ENCODE data around the gene GUCA2A.

DNA sequence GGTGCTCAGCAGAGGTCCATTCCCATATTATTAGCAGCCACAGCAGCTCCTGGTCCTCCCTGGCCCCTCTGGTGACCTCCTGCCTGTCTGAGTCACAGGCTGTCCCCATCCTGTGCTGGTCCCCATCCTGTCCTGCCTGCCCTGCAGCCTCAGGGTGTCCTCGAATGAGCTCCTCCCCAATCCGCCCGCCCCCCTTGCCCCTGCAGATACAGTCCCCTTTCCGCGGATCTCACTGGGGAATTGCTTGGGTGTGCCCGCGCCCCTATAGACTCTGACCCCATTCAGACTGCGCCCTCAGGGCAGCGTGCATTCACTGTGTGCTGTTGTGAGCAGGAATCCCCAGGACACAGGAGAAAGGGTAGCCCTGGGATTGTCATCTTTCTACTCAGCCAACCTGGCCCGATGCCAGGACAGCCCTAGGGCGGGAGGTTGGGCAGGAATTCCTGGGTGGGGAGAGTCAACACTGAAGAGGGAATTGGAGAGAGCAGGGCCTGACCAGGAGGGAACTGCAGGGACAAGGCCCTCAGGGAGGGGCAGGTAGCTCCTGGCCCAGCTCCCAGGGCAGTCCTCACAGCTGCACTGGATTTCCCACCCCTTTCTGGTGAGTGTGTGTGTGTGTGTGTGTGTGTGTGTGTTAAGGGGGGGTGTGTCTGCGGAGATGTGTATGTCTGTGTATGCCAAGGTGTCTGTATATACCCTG lies 1.1 kb upstream of the GUCA2A start:
- TF ChIP-seq ZBTB7A (CRISPR knock-in tag; IDR thresholded peaks at IDR 0.05) (no peak), ADNP (CRISPR knock-in tag; IDR thresholded peaks at IDR 0.05) (no peak), SMAD3 (CRISPR knock-in tag; IDR thresholded peaks at IDR 0.05) (no peak), EP300 (IDR thresholded peaks at IDR 0.05; ENCODE audit: low read depth in 2 of 2, low read length in 2 of 2) (no peak; a peak in 1 of 4 replicates), EP300 (CRISPR knock-in tag; IDR thresholded peaks at IDR 0.05; ENCODE audit: borderline replicate concordance) (no peak)
- TF ChIP-seq, protein P1, sequence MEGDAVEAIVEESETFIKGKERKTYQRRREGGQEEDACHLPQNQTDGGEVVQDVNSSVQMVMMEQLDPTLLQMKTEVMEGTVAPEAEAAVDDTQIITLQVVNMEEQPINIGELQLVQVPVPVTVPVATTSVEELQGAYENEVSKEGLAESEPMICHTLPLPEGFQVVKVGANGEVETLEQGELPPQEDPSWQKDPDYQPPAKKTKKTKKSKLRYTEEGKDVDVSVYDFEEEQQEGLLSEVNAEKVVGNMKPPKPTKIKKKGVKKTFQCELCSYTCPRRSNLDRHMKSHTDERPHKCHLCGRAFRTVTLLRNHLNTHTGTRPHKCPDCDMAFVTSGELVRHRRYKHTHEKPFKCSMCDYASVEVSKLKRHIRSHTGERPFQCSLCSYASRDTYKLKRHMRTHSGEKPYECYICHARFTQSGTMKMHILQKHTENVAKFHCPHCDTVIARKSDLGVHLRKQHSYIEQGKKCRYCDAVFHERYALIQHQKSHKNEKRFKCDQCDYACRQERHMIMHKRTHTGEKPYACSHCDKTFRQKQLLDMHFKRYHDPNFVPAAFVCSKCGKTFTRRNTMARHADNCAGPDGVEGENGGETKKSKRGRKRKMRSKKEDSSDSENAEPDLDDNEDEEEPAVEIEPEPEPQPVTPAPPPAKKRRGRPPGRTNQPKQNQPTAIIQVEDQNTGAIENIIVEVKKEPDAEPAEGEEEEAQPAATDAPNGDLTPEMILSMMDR (CRISPR knock-in tag; IDR thresholded peaks at IDR 0.05): peak; percentile 21; the same call in 1 of the 2 replicates

All from HepG2 (cell line).